Endometrial microvascular endothelial cells (primary cell): ENCODE results near the gene ITGA11. TPM values are rescaled to one million over a fixed set of nuclear protein-coding genes. Genes with fewer than 3 reads are reported as not detected.

ENCODE experiments used
- in situ Hi-C: cut with HindIII; loops from 2 replicates; pipeline ENCODE4 v1.10.0; 2017; ENCODE audit warnings: low sequenced_read_pairs, low pct_unique_long_range_greater_than_20kb; ENCODE audit errors: inconsistent ontology term
- total RNA-seq: library from RNA; depleted of rRNA; stranded (reverse); fragments of >200 nt; gene quantifications from one replicate; pipeline ENCODE4 v1.2.3, GENCODE V29; 2015; ENCODE audit errors: inconsistent ontology term

ITGA11 gene
- total RNA-seq, 1 donor from 2014 or later, result 0.19 TPM

GRCh38 chr15:68328443-68328842 lies 103.5 kb downstream of the ITGA11 start:
- in situ Hi-C loops, result no loop called here

- in situ Hi-C loops, result no loop called here
These were observed 105.1 kb downstream of the ITGA11 start for GRCh38 chr15:68326711-68327354.

GRCh38 chr15:68325726-68326125 lies 106.2 kb downstream of the ITGA11 start:
- in situ Hi-C loops, result no loop called here

GRCh38 chr15:68322796-68323195 lies 109.2 kb downstream of the ITGA11 start:
- in situ Hi-C loops, result no loop called here

GRCh38 chr15:68321229-68321628 lies 110.7 kb downstream of the ITGA11 start:
- in situ Hi-C loops, result no loop called here

- in situ Hi-C loops, result no loop called here
These were observed 112.0 kb downstream of the ITGA11 start for GRCh38 chr15:68319997-68320396.

GRCh38 chr15:68318931-68319909 lies 112.7 kb downstream of the ITGA11 start:
- in situ Hi-C loops, result no loop called here

- in situ Hi-C loops, result no loop called here
These were observed 113.7 kb downstream of the ITGA11 start for GRCh38 chr15:68318008-68318835.

GRCh38 chr15:68317281-68318007 lies 114.5 kb downstream of the ITGA11 start:
- in situ Hi-C loops, result no loop called here

- in situ Hi-C loops, result no loop called here
These were observed 115.7 kb downstream of the ITGA11 start for GRCh38 chr15:68316061-68316804.

GRCh38 chr15:68315495-68316031 lies 116.4 kb downstream of the ITGA11 start:
- in situ Hi-C loops, result no loop called here

GRCh38 chr15:68315035-68315434 lies 116.9 kb downstream of the ITGA11 start:
- in situ Hi-C loops, result no loop called here

- in situ Hi-C loops, result no loop called here
These were observed 117.4 kb downstream of the ITGA11 start for GRCh38 chr15:68314563-68314962.

- in situ Hi-C loops, result no loop called here
These were observed 118.2 kb downstream of the ITGA11 start for GRCh38 chr15:68313501-68314410.

GRCh38 chr15:68312701-68313204 lies 119.2 kb downstream of the ITGA11 start:
- in situ Hi-C loops, result no loop called here

- in situ Hi-C loops, result no loop called here
These were observed 120.0 kb downstream of the ITGA11 start for GRCh38 chr15:68311859-68312557.
